Mesenchymal stem cell (in vitro differentiated cells and primary cell): ENCODE results near the gene NIN.

Experiments used
- DNase-seq: peaks from one replicate; pipeline ENCODE4 v3.0.0-alpha.2; 2013
- H2AFZ ChIP-seq: one replicate; pipeline ENCODE4 v1.6.1; 2013; ENCODE audit warnings: low read depth, mild to moderate bottlenecking, control low read depth, inconsistent platforms, low read length, moderate library complexity
- H2AK5ac ChIP-seq: 2 replicates; pipeline ENCODE4 v1.6.1; 2013; ENCODE audit warnings: low read length, moderate library complexity, mild to moderate bottlenecking, inconsistent platforms; ENCODE audit not compliant: severe bottlenecking
- H2BK120ac ChIP-seq: one replicate; pipeline ENCODE4 v1.6.1; 2013; ENCODE audit warnings: low read depth, mild to moderate bottlenecking, inconsistent platforms, low read length, moderate library complexity
- H2BK12ac ChIP-seq, 2 experiments: one replicate each; pipeline ENCODE4 v1.6.1; 2013; ENCODE audit warnings: inconsistent platforms in 2 of 2, low read length in 2 of 2, mild to moderate bottlenecking in 2 of 2, moderate library complexity in 2 of 2, control low read depth in 1 of 2
- H2BK15ac ChIP-seq: one replicate; pipeline ENCODE4 v1.6.1; 2013; ENCODE audit warnings: mild to moderate bottlenecking, low read depth, inconsistent platforms; ENCODE audit not compliant: poor library complexity, severe bottlenecking
- H2BK5ac ChIP-seq: 2 replicates; pipeline ENCODE4 v1.6.1; 2013; ENCODE audit warnings: low read depth, mild to moderate bottlenecking, low read length, control low read depth, inconsistent platforms; ENCODE audit not compliant: poor library complexity, severe bottlenecking
- H3K14ac ChIP-seq, 2 experiments: one replicate each; pipeline ENCODE4 v1.6.1; 2013; ENCODE audit warnings: inconsistent platforms in 2 of 2, low read length in 2 of 2, control low read depth in 1 of 2, mild to moderate bottlenecking in 1 of 2, moderate library complexity in 1 of 2
- H3K18ac ChIP-seq, 2 experiments: one replicate each; pipeline ENCODE4 v1.6.1; 2013; ENCODE audit warnings: inconsistent platforms in 2 of 2, low read length in 2 of 2, control low read depth in 1 of 2, low read depth in 1 of 2, mild to moderate bottlenecking in 1 of 2
- H3K23ac ChIP-seq, 2 experiments: one replicate each; pipeline ENCODE4 v1.6.1; 2013; ENCODE audit warnings: inconsistent platforms in 2 of 2, low read length in 2 of 2, mild to moderate bottlenecking in 2 of 2, moderate library complexity in 2 of 2, control low read depth in 1 of 2
- H3K27ac ChIP-seq: 2 replicates; pipeline ENCODE4 v1.5.1; 2013; ENCODE audit warnings: mild to moderate bottlenecking, moderate library complexity, low read length, control low read depth, inconsistent platforms; ENCODE audit not compliant: poor library complexity, severe bottlenecking
- H3K27me3 ChIP-seq, 2 experiments: 2 replicates each; pipeline versions ENCODE4 v1.6.1 to v1.7.0; 2013; ENCODE audit warnings: low read length in 2 of 2, mild to moderate bottlenecking in 2 of 2, moderate library complexity in 2 of 2, control low read depth in 1 of 2, inconsistent platforms in 1 of 2; ENCODE audit not compliant: control insufficient read depth in 1 of 2, insufficient read depth in 1 of 2
- H3K36me3 ChIP-seq, 2 experiments: 2 replicates each; pipeline versions ENCODE4 v1.6.1 to v1.7.0; 2013; ENCODE audit warnings: low read length in 2 of 2, control low read depth in 1 of 2, inconsistent platforms in 1 of 2, low read depth in 1 of 2, mild to moderate bottlenecking in 1 of 2; ENCODE audit not compliant: insufficient read depth in 2 of 2, control insufficient read depth in 1 of 2
- H3K4ac ChIP-seq, 2 experiments: one replicate each; pipeline ENCODE4 v1.6.1; 2013; ENCODE audit warnings: inconsistent platforms in 2 of 2, low read length in 2 of 2, mild to moderate bottlenecking in 2 of 2, moderate library complexity in 2 of 2, control low read depth in 1 of 2, low read depth in 1 of 2
- H3K4me1 ChIP-seq: 2 replicates; pipeline ENCODE4 v1.6.1; 2013; ENCODE audit warnings: low read depth, low read length, control low read depth; ENCODE audit not compliant: control insufficient read depth, insufficient read depth
- H3K4me2 ChIP-seq: 2 replicates; pipeline ENCODE4 v1.6.1; 2013; ENCODE audit warnings: low read length, mild to moderate bottlenecking, inconsistent platforms; ENCODE audit not compliant: poor library complexity, severe bottlenecking
- H3K4me3 ChIP-seq, 2 experiments: 2 replicates each; pipeline versions ENCODE4 v1.5.1 to v1.7.0; 2013; ENCODE audit warnings: low read length in 2 of 2, mild to moderate bottlenecking in 2 of 2, control low read depth in 1 of 2, low read depth in 1 of 2; ENCODE audit not compliant: insufficient read depth in 1 of 2
- H3K79me1 ChIP-seq: replicated peaks from 2 replicates; pipeline ENCODE4 v1.6.1; 2013; ENCODE audit warnings: mild to moderate bottlenecking, control low read depth, low read length, inconsistent platforms; ENCODE audit not compliant: poor library complexity, severe bottlenecking
- H3K9ac ChIP-seq: 2 replicates; pipeline ENCODE4 v1.7.0; 2013; ENCODE audit warnings: mild to moderate bottlenecking, low read length, moderate library complexity
- H3K9me3 ChIP-seq: 2 replicates; pipeline ENCODE4 v1.7.0; 2013; ENCODE audit warnings: mild to moderate bottlenecking, low read length; ENCODE audit not compliant: control insufficient read depth
- H4K8ac ChIP-seq: one replicate; pipeline ENCODE4 v1.6.1; 2013; ENCODE audit warnings: inconsistent platforms, mild to moderate bottlenecking, low read length, moderate library complexity
- H4K91ac ChIP-seq: one replicate; pipeline ENCODE4 v1.6.1; 2013; ENCODE audit warnings: mild to moderate bottlenecking, low read length, inconsistent platforms
- WGBS: methylation state at CpG from one replicate; pipeline ENCODE4 v1.1.7; 2013; ENCODE audit warnings: mixed read lengths; 5-methylcytosine and 5-hydroxymethylcytosine counted together

NIN gene

DNA sequence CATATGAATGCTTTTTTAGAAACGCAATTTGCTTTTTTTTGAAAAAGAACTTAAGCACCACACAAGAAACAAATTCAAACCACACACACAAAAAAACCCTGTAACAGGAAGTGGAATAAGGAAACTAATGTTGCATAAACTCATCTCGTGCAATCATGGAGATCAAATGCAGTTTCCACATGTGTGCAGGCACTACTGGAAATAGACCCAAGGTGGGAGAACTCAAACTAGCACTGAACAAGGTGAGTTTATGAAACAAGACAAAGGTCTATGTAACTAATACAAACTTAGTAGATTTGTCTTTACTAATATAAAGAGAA, 17.5 kb downstream of the NIN start:
- no peak overlapping the region for H3K27ac ChIP-seq
- no peak overlapping the region for H3K4me3 ChIP-seq
- no peak overlapping the region for H3K18ac ChIP-seq
- H3K79me1 ChIP-seq = peaks cover 23% of the 10 kb centered on the region
- H3K4ac ChIP-seq = no peak overlapping the region
- no peak overlapping the region for H3K9ac ChIP-seq
- no peak overlapping the region for H3K23ac ChIP-seq
- no peak overlapping the region for H3K14ac ChIP-seq
- no peak overlapping the region for H4K8ac ChIP-seq
- H3K4me2 ChIP-seq = no peak overlapping the region
- H3K27me3 ChIP-seq = no peaks in the 10 kb centered on the region
- H2AK5ac ChIP-seq = no peak overlapping the region
- no peak overlapping the region for H2BK15ac ChIP-seq
- H2BK12ac ChIP-seq = no peak overlapping the region
- H4K91ac ChIP-seq = no peak overlapping the region
- no peak overlapping the region for H2AFZ ChIP-seq
- H3K4me1 ChIP-seq = peaks cover 2% of the 10 kb centered on the region
- no peak overlapping the region for H2BK120ac ChIP-seq
- H3K9me3 ChIP-seq = no peaks in the 10 kb centered on the region
- no peak overlapping the region for H2BK5ac ChIP-seq
- DNase-seq = no peak
- peaks cover 0 to 7% of the 10 kb centered on the region in 2 experiments for H3K36me3 ChIP-seq
- 93% methylated on average over 2 of the region's 2 CpGs for WGBS

- Histone ChIP-seq H3K4me3 (no peak overlapping the region), H3K79me1 (peaks cover 26% of the 10 kb centered on the region), H3K27me3 (no peaks in the 10 kb centered on the region), H3K9ac (no peak overlapping the region), H3K18ac (no peak overlapping the region), H3K14ac (no peak overlapping the region), H2BK12ac (no peak overlapping the region), H2AFZ (no peak overlapping the region), H2BK5ac (no peak overlapping the region), H2AK5ac (no peak overlapping the region), H3K23ac (no peak overlapping the region), H3K27ac (no peak overlapping the region), H3K4me2 (no peak overlapping the region), H3K36me3 (peaks cover 0 to 8% of the 10 kb centered on the region in 2 experiments), H3K9me3 (no peaks in the 10 kb centered on the region), H3K4ac (no peak overlapping the region), H3K4me1 (peaks cover 2% of the 10 kb centered on the region), H4K8ac (no peak overlapping the region), H2BK15ac (no peak overlapping the region), H4K91ac (no peak overlapping the region), H2BK120ac (no peak overlapping the region)
- no peak for DNase-seq
- 96% methylated on average over 6 of the region's 8 CpGs for WGBS
These were observed 18.0 kb downstream of the NIN start for GRCh38 chr14:50812856-50813543.

DNA sequence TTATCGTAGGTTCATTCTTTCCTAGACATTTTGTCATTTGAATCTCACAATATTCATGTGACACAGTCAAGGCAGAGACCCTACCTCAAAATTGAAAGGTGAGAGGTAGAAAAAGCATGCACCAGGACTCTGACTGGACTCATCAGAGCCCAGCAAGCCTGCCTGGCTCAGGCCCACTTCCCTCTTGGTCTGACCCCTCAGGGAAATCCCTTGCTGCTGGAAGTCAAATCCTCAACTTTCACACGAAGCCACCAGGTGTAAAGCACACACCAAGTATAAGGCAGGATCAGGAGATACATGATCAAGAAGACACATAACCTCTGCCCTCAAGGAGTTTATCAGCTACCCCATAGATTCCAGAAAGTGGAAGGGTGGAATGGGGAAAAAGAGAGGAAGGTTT, 18.8 kb downstream of the NIN start:
- Histone ChIP-seq H3K27ac (no peak overlapping the region), H3K9ac (no peak overlapping the region), H2BK120ac (no peak overlapping the region), H3K4ac (no peak overlapping the region), H2BK15ac (no peak overlapping the region), H2AK5ac (no peak overlapping the region), H3K23ac (no peak overlapping the region), H2AFZ (no peak overlapping the region), H3K18ac (no peak overlapping the region), H4K91ac (no peak overlapping the region), H3K14ac (no peak overlapping the region), H3K79me1 (peaks cover 24% of the 10 kb centered on the region), H3K27me3 (no peaks in the 10 kb centered on the region), H3K4me1 (peaks cover 2% of the 10 kb centered on the region), H3K4me3 (no peak overlapping the region), H3K4me2 (no peak overlapping the region), H3K9me3 (no peaks in the 10 kb centered on the region), H3K36me3 (peaks cover 0 to 11% of the 10 kb centered on the region in 2 experiments), H4K8ac (no peak overlapping the region), H2BK5ac (no peak overlapping the region), H2BK12ac (no peak overlapping the region)
- 100% methylated on average over 1 of the region's 2 CpGs for WGBS
- no peak for DNase-seq

DNA sequence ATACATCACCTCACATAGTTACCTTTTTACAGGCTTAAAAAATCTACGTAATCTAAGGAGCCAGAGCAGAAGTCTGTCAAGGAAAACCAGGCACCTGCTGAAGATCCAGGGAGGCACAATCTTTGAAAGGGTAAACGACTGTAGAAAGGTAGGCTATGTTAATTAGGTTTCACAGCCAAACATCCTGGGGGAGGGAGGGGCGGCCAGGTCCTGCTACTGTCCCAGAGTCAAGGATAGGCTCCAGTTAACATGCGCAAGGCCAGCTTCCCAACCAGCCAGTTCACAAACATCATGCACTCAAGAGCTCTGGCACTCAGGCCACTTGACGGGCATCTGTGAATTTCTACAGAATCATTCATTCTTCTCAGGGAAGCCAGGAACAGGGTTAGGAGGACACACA, 22.9 kb downstream of the NIN start:
- Histone ChIP-seq H2BK12ac (no peak overlapping the region), H3K4me3 (no peak overlapping the region), H2AFZ (no peak overlapping the region), H2AK5ac (no peak overlapping the region), H3K4ac (no peak overlapping the region), H3K4me1 (no peaks in the 10 kb centered on the region), H2BK5ac (no peak overlapping the region), H4K91ac (no peak overlapping the region), H3K9ac (no peak overlapping the region), H4K8ac (no peak overlapping the region), H3K18ac (no peak overlapping the region), H2BK15ac (no peak overlapping the region), H3K36me3 (peaks cover 0 to 19% of the 10 kb centered on the region in 2 experiments), H2BK120ac (no peak overlapping the region), H3K9me3 (no peaks in the 10 kb centered on the region), H3K27me3 (no peaks in the 10 kb centered on the region), H3K23ac (no peak overlapping the region), H3K14ac (no peak overlapping the region), H3K4me2 (no peak overlapping the region), H3K27ac (no peak overlapping the region), H3K79me1 (peaks cover 30% of the 10 kb centered on the region)
- 76% methylated on average over 5 of the region's 5 CpGs for WGBS
- no peak for DNase-seq
